Calu3 (cell line): ENCODE results near the gene TBL3. TPM values are rescaled to one million over a fixed set of nuclear protein-coding genes. Genes with fewer than 3 reads are reported as not detected.

Experiments used
- BruUV-seq: library from RNA; stranded (reverse); fragments of 400-500 nt; replicated peaks from 2 replicates; lab custom pipeline; 2021; lab: Mats Ljungman, UMichigan
- CTCF ChIA-PET: fragments of 300-600 bp; sonication (Branson Sonifier 250); formaldehyde crosslinking; loops from one replicate; lab custom pipeline; 2022; ENCODE audit warnings: antibody characterized with exemption; lab: Charles Lee
- DNase-seq: peaks from one replicate; pipeline ENCODE4 v3.0.0; 2022
- H3K27ac Mint-ChIP-seq: one replicate; pipeline ENCODE4 v1.8.0; 2022; ENCODE audit warnings: mixed read lengths; ENCODE audit not compliant: unreplicated experiment
- H3K27me3 Mint-ChIP-seq: one replicate; pipeline ENCODE4 v1.8.0; 2022; ENCODE audit warnings: mixed read lengths; ENCODE audit not compliant: unreplicated experiment
- H3K36me3 Mint-ChIP-seq: one replicate; pipeline ENCODE4 v1.8.0; 2022; ENCODE audit warnings: mild to moderate bottlenecking, moderate library complexity, mixed read lengths; ENCODE audit not compliant: insufficient read depth, unreplicated experiment
- H3K4me1 Mint-ChIP-seq: one replicate; pipeline ENCODE4 v1.8.0; 2022; ENCODE audit warnings: mild to moderate bottlenecking, low read depth, mixed read lengths; ENCODE audit not compliant: unreplicated experiment
- H3K4me3 Mint-ChIP-seq: one replicate; pipeline ENCODE4 v1.8.0; 2022; ENCODE audit warnings: mild to moderate bottlenecking, low read depth, moderate library complexity, mixed read lengths; ENCODE audit not compliant: unreplicated experiment
- H3K9me3 Mint-ChIP-seq: one replicate; pipeline ENCODE4 v1.8.0; 2022; ENCODE audit warnings: low read depth, mixed read lengths; ENCODE audit not compliant: unreplicated experiment
- intact Hi-C: fragments of 100-400 bp; cut with micrococcal nuclease; formaldehyde crosslinking; loops from one replicate; pipeline ENCODE4 v1.10.0; 2022; ENCODE audit not compliant: unreplicated experiment
- total RNA-seq: library from RNA; stranded (reverse); gene quantifications from 2 replicates; pipeline ENCODE4 v1.2.3, GENCODE V29; 2022
- TF ChIP-seq, protein P1 (sequence below): fragments of 200-600 bp; IDR thresholded peaks from one replicate; pipeline ENCODE4 v1.8.0; 2022; ENCODE audit warnings: antibody characterized with exemption; ENCODE audit not compliant: unreplicated experiment

The TBL3 gene
- total RNA-seq, 1 experiment from 2014 or later = 62.0 TPM

DNA sequence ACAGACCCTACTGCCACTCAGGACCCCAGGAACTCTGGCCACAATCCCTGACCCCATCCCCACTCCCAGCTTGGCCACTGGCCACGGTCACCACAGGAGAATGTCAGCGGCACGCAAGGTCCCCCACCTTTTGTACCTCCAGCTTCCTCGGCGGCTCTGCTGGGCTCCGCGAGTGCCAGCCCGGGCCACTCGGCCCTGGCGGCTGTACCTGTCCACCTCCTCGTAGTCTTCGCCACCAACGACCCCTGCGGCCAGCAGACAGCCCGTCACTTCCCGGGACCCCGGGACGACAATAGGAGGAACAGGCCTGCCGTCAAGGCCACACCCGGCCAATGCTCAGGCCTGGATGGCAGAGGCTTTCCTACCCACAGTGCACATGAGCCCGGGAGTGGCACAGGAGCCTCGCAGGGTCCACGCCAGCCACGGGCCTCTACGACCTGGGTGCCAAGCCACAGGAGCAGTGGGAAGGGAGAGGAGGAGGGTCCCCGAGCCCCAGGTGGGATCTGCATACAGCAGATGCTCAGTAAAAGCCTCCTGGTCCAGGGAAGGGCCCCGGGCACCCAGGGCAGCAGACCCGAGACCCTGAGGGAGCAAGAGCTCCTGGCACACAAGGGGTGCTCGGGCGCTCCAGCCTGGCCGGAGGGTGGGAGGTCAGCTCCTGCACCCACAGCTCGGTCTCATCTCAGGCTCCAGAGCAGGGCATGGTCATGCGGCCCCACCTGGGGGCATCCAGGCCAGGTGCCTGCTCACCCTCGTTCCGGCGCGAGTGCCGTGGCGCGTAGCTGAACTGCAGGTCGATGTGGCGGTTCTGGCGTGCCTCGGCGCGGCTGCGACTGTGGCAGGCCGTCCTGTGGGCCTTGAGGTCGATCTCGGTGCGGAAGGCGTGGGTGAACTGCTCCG, 29.9 kb downstream of the TBL3 start:
- no TSS peak for BruUV-seq
- CTCF ChIA-PET = interaction anchor here (0.6 to 1.5 kb wide), 2 partner anchors 16 to 25 kb away, joined by 3 read pairs; no protein-coding TSS in a partner anchor
- TF ChIP-seq, protein P1, sequence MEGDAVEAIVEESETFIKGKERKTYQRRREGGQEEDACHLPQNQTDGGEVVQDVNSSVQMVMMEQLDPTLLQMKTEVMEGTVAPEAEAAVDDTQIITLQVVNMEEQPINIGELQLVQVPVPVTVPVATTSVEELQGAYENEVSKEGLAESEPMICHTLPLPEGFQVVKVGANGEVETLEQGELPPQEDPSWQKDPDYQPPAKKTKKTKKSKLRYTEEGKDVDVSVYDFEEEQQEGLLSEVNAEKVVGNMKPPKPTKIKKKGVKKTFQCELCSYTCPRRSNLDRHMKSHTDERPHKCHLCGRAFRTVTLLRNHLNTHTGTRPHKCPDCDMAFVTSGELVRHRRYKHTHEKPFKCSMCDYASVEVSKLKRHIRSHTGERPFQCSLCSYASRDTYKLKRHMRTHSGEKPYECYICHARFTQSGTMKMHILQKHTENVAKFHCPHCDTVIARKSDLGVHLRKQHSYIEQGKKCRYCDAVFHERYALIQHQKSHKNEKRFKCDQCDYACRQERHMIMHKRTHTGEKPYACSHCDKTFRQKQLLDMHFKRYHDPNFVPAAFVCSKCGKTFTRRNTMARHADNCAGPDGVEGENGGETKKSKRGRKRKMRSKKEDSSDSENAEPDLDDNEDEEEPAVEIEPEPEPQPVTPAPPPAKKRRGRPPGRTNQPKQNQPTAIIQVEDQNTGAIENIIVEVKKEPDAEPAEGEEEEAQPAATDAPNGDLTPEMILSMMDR = no peak
- H3K4me1 Mint-ChIP-seq = peaks cover 18% of the 10 kb centered on the region
- H3K27ac Mint-ChIP-seq = no peak overlapping the region
- no peak for DNase-seq
- peaks cover 46% of the 10 kb centered on the region for H3K36me3 Mint-ChIP-seq
- intact Hi-C loops = no loop called here
- H3K4me3 Mint-ChIP-seq = no peak overlapping the region
- no peaks in the 10 kb centered on the region for H3K9me3 Mint-ChIP-seq
- H3K27me3 Mint-ChIP-seq = no peaks in the 10 kb centered on the region

DNA sequence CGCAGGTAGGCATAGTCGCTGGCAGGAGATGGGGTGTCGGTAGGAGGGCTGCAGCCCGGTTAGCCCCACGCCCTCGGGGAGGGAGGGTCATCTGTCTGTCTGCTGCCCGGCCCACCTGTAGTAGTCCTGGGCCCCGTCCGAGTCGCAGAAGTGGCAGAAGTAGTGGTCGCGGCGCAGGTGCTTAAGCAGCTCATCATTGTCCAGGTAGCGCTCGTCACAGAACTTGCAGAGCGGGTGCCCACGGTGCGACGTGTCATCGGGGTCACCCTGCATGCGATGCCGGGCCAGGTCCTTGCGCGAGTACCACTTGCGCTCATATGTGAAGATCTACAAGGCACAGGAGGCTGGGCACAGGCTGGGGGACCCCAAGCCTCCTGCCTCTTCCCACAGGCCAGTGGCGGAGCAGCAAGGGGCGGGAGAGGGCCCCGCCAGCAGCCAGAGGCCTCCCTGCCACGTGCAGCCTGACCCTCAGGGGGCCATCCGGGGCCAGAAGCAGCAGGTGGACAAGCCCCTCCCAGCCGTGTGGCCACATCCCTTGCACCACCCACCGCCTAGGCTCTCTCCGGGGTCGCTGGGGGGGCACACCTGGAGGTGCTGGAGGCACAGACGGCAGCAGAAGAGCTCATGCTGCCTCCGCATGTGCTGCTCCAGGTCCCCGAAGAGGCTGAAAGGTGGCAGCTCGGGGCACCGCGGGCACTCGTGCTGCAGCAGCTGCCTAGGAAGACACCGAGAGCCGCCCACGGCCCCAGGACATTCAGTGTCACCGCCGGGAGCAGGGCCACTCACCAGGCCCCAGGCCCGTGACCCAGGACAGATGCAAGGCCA, 30.8 kb downstream of the TBL3 start:
- no peak for DNase-seq
- Mint-ChIP-seq H3K36me3 (peaks cover 41% of the 10 kb centered on the region), H3K4me1 (peaks cover 26% of the 10 kb centered on the region), H3K4me3 (no peak overlapping the region), H3K27ac (no peak overlapping the region), H3K9me3 (no peaks in the 10 kb centered on the region), H3K27me3 (no peaks in the 10 kb centered on the region)
- TF ChIP-seq, protein P1 = no peak
- CTCF ChIA-PET = interaction anchor here (0.6 to 2.0 kb wide), 5 partner anchors 10 to 151 kb away, joined by 3 to 7 read pairs (median 4); no protein-coding TSS in a partner anchor
- BruUV-seq = no TSS peak
- intact Hi-C loops = no loop called here

DNA sequence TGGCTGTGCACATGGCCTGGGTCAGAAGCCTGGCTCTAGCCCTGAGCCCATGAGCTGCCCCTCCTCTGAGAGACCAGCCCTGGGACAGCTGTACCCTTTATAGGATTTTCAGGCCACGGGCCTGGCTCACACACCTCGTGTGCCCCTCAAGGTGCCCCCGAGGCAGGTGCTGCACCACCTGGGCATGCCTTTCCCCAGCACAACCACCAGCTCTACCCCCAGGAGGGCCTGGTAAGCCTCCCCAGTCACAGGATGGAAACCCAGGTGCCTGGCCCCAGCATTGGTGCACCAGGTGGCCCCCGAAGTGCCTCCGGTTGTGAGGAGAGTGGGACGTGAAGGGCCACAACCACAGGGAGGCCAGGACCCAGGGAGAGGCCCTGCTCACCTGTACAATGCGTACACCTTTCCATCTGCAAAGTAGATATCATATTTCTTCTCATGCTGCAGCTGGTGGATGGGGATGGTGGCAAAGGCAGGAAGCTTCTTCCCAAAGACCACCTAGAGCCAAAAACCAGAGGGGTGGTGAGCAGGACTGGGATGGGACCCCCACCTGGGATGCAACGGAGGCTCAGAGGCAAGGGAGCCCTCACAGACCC, 31.5 kb downstream of the TBL3 start:
- peaks cover 42% of the 10 kb centered on the region for H3K36me3 Mint-ChIP-seq
- no peaks in the 10 kb centered on the region for H3K27me3 Mint-ChIP-seq
- intact Hi-C loops = no loop called here
- H3K9me3 Mint-ChIP-seq = no peaks in the 10 kb centered on the region
- DNase-seq = no peak
- no peak overlapping the region for H3K27ac Mint-ChIP-seq
- BruUV-seq = no TSS peak
- CTCF ChIA-PET = interaction anchor here (0.6 to 2.0 kb wide), 9 partner anchors 8 to 150 kb away, joined by 3 to 11 read pairs (median 4); no protein-coding TSS in a partner anchor
- H3K4me1 Mint-ChIP-seq = peaks cover 33% of the 10 kb centered on the region
- TF ChIP-seq, protein P1 = no peak
- H3K4me3 Mint-ChIP-seq = no peak overlapping the region
